GM12878 (cell line): ENCODE measurements around the gene TMEM150B. TPM values are rescaled to one million over a fixed set of nuclear protein-coding genes. Genes with fewer than 3 reads are reported as not detected.

ENCODE experiments used
- ASH2L ChIP-seq: fragments of 300-600, 200-600 bp; sonication (generic); IDR thresholded peaks from 2 replicates; pipeline ENCODE4 v1.6.1; 2017; ENCODE audit warnings: low read depth, mild to moderate bottlenecking, borderline replicate concordance
- BACH1 ChIP-seq: fragments of 450-650 bp; IDR thresholded peaks from 2 replicates; pipeline ENCODE4 v1.6.1; 2017; ENCODE audit warnings: mild to moderate bottlenecking, borderline replicate concordance
- BCL3 ChIP-seq: IDR thresholded peaks from 2 replicates; pipeline ENCODE4 v1.6.1; 2011; ENCODE audit warnings: borderline replicate concordance, low read depth, mild to moderate bottlenecking, moderate library complexity, low read length; ENCODE audit not compliant: insufficient read depth, poor library complexity, severe bottlenecking
- BRCA1 ChIP-seq: IDR thresholded peaks from 2 replicates; pipeline ENCODE4 v1.6.1; 2011; ENCODE audit warnings: low read depth, low read length, improper control_type of control experiment
- CHD2 ChIP-seq: IDR thresholded peaks from 2 replicates; pipeline ENCODE4 v1.6.1; 2011; ENCODE audit warnings: low read depth, low read length, improper control_type of control experiment, borderline replicate concordance
- CHD4 ChIP-seq: fragments of 200-600 bp; sonication (generic); IDR thresholded peaks from 2 replicates; pipeline ENCODE4 v1.6.1; 2016; ENCODE audit warnings: mild to moderate bottlenecking
- CUX1 ChIP-seq: IDR thresholded peaks from 2 replicates; pipeline ENCODE4 v1.6.1; 2012; ENCODE audit warnings: improper control_type of control experiment, low read depth, low read length; ENCODE audit not compliant: insufficient replicate concordance
- EGR1 ChIP-seq, 2 experiments: IDR thresholded peaks; 1 replicate in 1 of 2; 2 replicates in 1 of 2; pipeline ENCODE4 v1.6.1; 2011 to 2012; ENCODE audit warnings: low read depth in 2 of 2, low read length in 2 of 2, borderline replicate concordance in 1 of 2, mild to moderate bottlenecking in 1 of 2, moderate library complexity in 1 of 2
- ELK1 ChIP-seq: IDR thresholded peaks from 2 replicates; pipeline ENCODE4 v1.6.1; 2012; ENCODE audit warnings: low read depth, low read length, improper control_type of control experiment
- EP300 ChIP-seq, 2 experiments: fragments of 150-350 bp in 1 of 2; IDR thresholded peaks; 2 replicates each; pipeline ENCODE4 v1.6.1; 2011 to 2012; ENCODE audit warnings: low read depth in 2 of 2, low read length in 2 of 2, borderline replicate concordance in 1 of 2, improper control_type of control experiment in 1 of 2, inconsistent platforms in 1 of 2; ENCODE audit not compliant: control insufficient read depth in 1 of 2
- IRF3 ChIP-seq: fragments of 450-650 bp; IDR thresholded peaks from 2 replicates; pipeline ENCODE4 v1.6.1; 2014; ENCODE audit warnings: mild to moderate bottlenecking
- KLF5 ChIP-seq: fragments of 450-650 bp; IDR thresholded peaks from 2 replicates; pipeline ENCODE4 v1.6.1; 2014; ENCODE audit warnings: mild to moderate bottlenecking; ENCODE audit not compliant: partially characterized antibody
- MEF2B ChIP-seq: fragments of 450-650 bp; IDR thresholded peaks from 2 replicates; pipeline ENCODE4 v1.6.1; 2018; ENCODE audit warnings: mild to moderate bottlenecking, moderate library complexity; ENCODE audit not compliant: partially characterized antibody, poor library complexity, severe bottlenecking
- PAX8 ChIP-seq: fragments of 450-650 bp; IDR thresholded peaks from 2 replicates; pipeline ENCODE4 v1.6.1; 2017; ENCODE audit warnings: mild to moderate bottlenecking, moderate library complexity
- PKNOX1 ChIP-seq: fragments of 450-650 bp; IDR thresholded peaks from 2 replicates; pipeline ENCODE4 v1.6.1; 2016; ENCODE audit warnings: mild to moderate bottlenecking
- RAD51 ChIP-seq: fragments of 450-650 bp; IDR thresholded peaks from 2 replicates; pipeline ENCODE4 v1.6.1; 2016; ENCODE audit warnings: moderate library complexity, mild to moderate bottlenecking, inconsistent platforms
- SMAD1 ChIP-seq: fragments of 450-650 bp; IDR thresholded peaks from 2 replicates; pipeline ENCODE4 v1.6.1; 2018; ENCODE audit warnings: mild to moderate bottlenecking, low read depth; ENCODE audit not compliant: partially characterized antibody
- SREBF2 ChIP-seq: IDR thresholded peaks from 2 replicates; pipeline ENCODE4 v1.6.1; 2012; ENCODE audit warnings: mild to moderate bottlenecking, low read length
- SRF ChIP-seq, 2 experiments: IDR thresholded peaks; 2 replicates each; pipeline ENCODE4 v1.6.1; 2011; ENCODE audit warnings: low read depth in 2 of 2, low read length in 2 of 2, mild to moderate bottlenecking in 1 of 2, moderate library complexity in 1 of 2
- ZNF217 ChIP-seq: fragments of 450-650 bp; IDR thresholded peaks from 2 replicates; pipeline ENCODE4 v1.6.1; 2017; ENCODE audit warnings: antibody characterized with exemption, mild to moderate bottlenecking
- ZNF622 ChIP-seq: fragments of 450-650 bp; IDR thresholded peaks from 2 replicates; pipeline ENCODE4 v1.6.1; 2017; ENCODE audit warnings: mild to moderate bottlenecking, inconsistent platforms
- polyA plus RNA-seq, 11 experiments: library from polyadenylated mRNA; depleted of rRNA in 4 of 11; unstranded in 6 of 11; stranded (reverse) in 5 of 11; fragments of >200 nt; fragmentation: Nextera tagmentation in 4 of 11; fragmentation: Illumina TruSeq in 1 of 11; extraction: Ambion mirVana in 4 of 11; extraction: Trizol in 1 of 11; gene quantifications; 1 replicate in 1 of 11; 2 replicates in 10 of 11; pipeline versions ENCODE4 v1.2.1 to v1.2.3, GENCODE V29; 2011 to 2016; ENCODE audit warnings: inconsistent platforms in 2 of 11, missing spikeins in 2 of 11, low read depth in 1 of 11
- total RNA-seq, 4 experiments: library from RNA; depleted of rRNA in 3 of 4; stranded (reverse); fragments of >200 nt in 3 of 4; fragmentation: Illumina TruSeq in 1 of 4; extraction: Trizol in 1 of 4; gene quantifications; 2 replicates each; pipeline versions ENCODE4 v1.2.1 to v1.2.3, GENCODE V29; 2013 to 2021

The TMEM150B gene
- total and polyA plus RNA-seq, 10 of the 15 experiments (the other 5 are each of a cell fraction or from before 2014, with no cell fraction given): 0.09 to 0.23 (median 0.18) TPM; not detected in 6

- TF ChIP-seq ASH2L (no peak), EGR1 (IDR thresholded peaks at IDR 0.05; ENCODE audit: borderline replicate concordance in 1 of 2, low read depth in 2 of 2, low read length in 2 of 2) (no peak), SMAD1 (no peak), EP300 (IDR thresholded peaks at IDR 0.05; ENCODE audit: borderline replicate concordance in 1 of 2, control insufficient read depth in 1 of 2, low read depth in 2 of 2, low read length in 2 of 2) (no peak), CHD4 (no peak), KLF5 (no peak), PAX8 (no peak), RAD51 (no peak), BRCA1 (no peak), ZNF217 (no peak), BCL3 (no peak), PKNOX1 (no peak), ELK1 (no peak), CHD2 (no peak), SREBF2 (no peak), BACH1 (no peak), SRF (IDR thresholded peaks at IDR 0.05; ENCODE audit: low read depth in 2 of 2, low read length in 2 of 2) (no peak), IRF3 (no peak), MEF2B (no peak), ZNF622 (no peak), CUX1 (no peak)
Observed at GRCh38 chr19:55305491-55305890, 19.6 kb downstream of the TMEM150B start (continued).
